Ascending aorta (tissue), 2 donors: ENCODE measurements around the gene PALD1. TPM values are rescaled to one million over a fixed set of nuclear protein-coding genes. Genes with fewer than 3 reads are reported as not detected.
A peak's percentile ranks its signal among the peaks of the same experiment; 100 is the strongest.

ENCODE experiments used
- DNase-seq, 2 donors: peaks; one replicate each; pipeline ENCODE4 v3.0.0-alpha.2; 2019; ENCODE audit warnings: low spot score in 2 of 2
- H3K27ac ChIP-seq, 2 donors: fragments of 200-600 bp; sonication (generic); one replicate each; pipeline ENCODE4 v1.5.1; 2016 to 2017; ENCODE audit warnings: mild to moderate bottlenecking in 1 of 2
- H3K27me3 ChIP-seq: fragments of 200-600 bp; sonication (generic); one replicate; pipeline ENCODE4 v1.5.1; 2017
- H3K36me3 ChIP-seq, 2 donors: fragments of 200-600 bp; sonication (generic); one replicate each; pipeline ENCODE4 v1.5.1; 2016
- H3K4me1 ChIP-seq, 2 donors: fragments of 200-600 bp; sonication (generic); one replicate each; pipeline ENCODE4 v1.5.1; 2016 to 2017; ENCODE audit warnings: mild to moderate bottlenecking in 1 of 2
- H3K4me3 ChIP-seq, 2 donors: fragments of 200-600 bp; sonication (generic); one replicate each; pipeline ENCODE4 v1.5.1; 2016 to 2017; ENCODE audit warnings: mild to moderate bottlenecking in 1 of 2
- H3K9me3 ChIP-seq, 2 donors: fragments of 200-600 bp; sonication (generic); one replicate each; pipeline ENCODE4 v1.5.1; 2016
- CTCF ChIP-seq, 3 experiments: fragments of 200-600 bp in 2 of 3; fragments of 450-650 bp in 1 of 3; sonication (generic) in 2 of 3; IDR thresholded peaks; one replicate each; pipeline ENCODE4 v1.5.1; 2016 to 2019; ENCODE audit warnings: antibody characterized with exemption in 3 of 3, mild to moderate bottlenecking in 1 of 3, moderate library complexity in 1 of 3
- intact Hi-C: fragments of 100-400 bp; cut with DNase I; formaldehyde crosslinking; loops from one replicate; pipeline ENCODE4 v1.15.1; 2023
- total RNA-seq: library from RNA; depleted of rRNA; stranded (reverse); fragments of >200 nt; gene quantifications from one replicate; pipeline ENCODE4 v1.1.0, GENCODE V29; 2016

The PALD1 gene
- total RNA-seq, 1 donor from 2014 or later: 21.7 TPM

- intact Hi-C loops: no loop called here
- Histone ChIP-seq H3K4me1 (peaks cover 0 to 9% of the 10 kb centered on the region in 2 donors), H3K27me3 (no peaks in the 10 kb centered on the region), H3K27ac (peak overlapping the region in 1 of 2 donors; percentile 22), H3K9me3 (no peaks in the 10 kb centered on the region), H3K4me3 (no peak overlapping the region), H3K36me3 (no peaks in the 10 kb centered on the region)
- TF ChIP-seq CTCF (IDR thresholded peaks at IDR 0.05): no peak
- no peak for DNase-seq
Observed at GRCh38 chr10:70500368-70500767, 21.8 kb downstream of the PALD1 start.

- H3K4me3 ChIP-seq: no peak overlapping the region
- H3K27ac ChIP-seq: no peak overlapping the region
- no peak for TF ChIP-seq CTCF (IDR thresholded peaks at IDR 0.05)
- peaks cover 0 to 9% of the 10 kb centered on the region in 2 donors for H3K4me1 ChIP-seq
- H3K9me3 ChIP-seq: no peaks in the 10 kb centered on the region
- H3K27me3 ChIP-seq: no peaks in the 10 kb centered on the region
- DNase-seq: no peak
- intact Hi-C loops: no loop called here
- H3K36me3 ChIP-seq: no peaks in the 10 kb centered on the region
Observed at GRCh38 chr10:70500812-70501301, 22.3 kb downstream of the PALD1 start.

- TF ChIP-seq CTCF (IDR thresholded peaks at IDR 0.05): no peak
- Histone ChIP-seq H3K4me3 (no peak overlapping the region), H3K27ac (no peak overlapping the region), H3K9me3 (no peaks in the 10 kb centered on the region), H3K36me3 (no peaks in the 10 kb centered on the region), H3K4me1 (peaks cover 0 to 9% of the 10 kb centered on the region in 2 donors), H3K27me3 (no peaks in the 10 kb centered on the region)
- intact Hi-C loops: no loop called here
- no peak for DNase-seq
Observed at GRCh38 chr10:70502406-70502805, 23.8 kb downstream of the PALD1 start.

GRCh38 chr10:70503776-70504175, 25.2 kb downstream of the PALD1 start:
- TF ChIP-seq CTCF (IDR thresholded peaks at IDR 0.05): no peak
- H3K4me3 ChIP-seq: no peak overlapping the region
- H3K27me3 ChIP-seq: no peaks in the 10 kb centered on the region
- intact Hi-C loops: no loop called here
- H3K9me3 ChIP-seq: no peaks in the 10 kb centered on the region
- no peak overlapping the region for H3K27ac ChIP-seq
- H3K36me3 ChIP-seq: no peaks in the 10 kb centered on the region
- H3K4me1 ChIP-seq: peaks cover 0 to 20% of the 10 kb centered on the region in 2 donors
- DNase-seq: no peak

GRCh38 chr10:70504521-70505358, 26.2 kb downstream of the PALD1 start:
- no peaks in the 10 kb centered on the region for H3K9me3 ChIP-seq
- intact Hi-C loops: no loop called here
- H3K27me3 ChIP-seq: no peaks in the 10 kb centered on the region
- H3K36me3 ChIP-seq: no peaks in the 10 kb centered on the region
- TF ChIP-seq CTCF (IDR thresholded peaks at IDR 0.05): no peak
- no peak for DNase-seq
- H3K27ac ChIP-seq: no peak overlapping the region
- H3K4me3 ChIP-seq: no peak overlapping the region
- H3K4me1 ChIP-seq: peaks cover 4 to 25% of the 10 kb centered on the region in 2 donors
